GM19025 (cell line): ENCODE measurements around the gene FLNC.

Experiments
- ATAC-seq: cut with Tn5 transposase; IDR thresholded peaks from one replicate; pipeline ENCODE4 v1.9.1; 2021; ENCODE audit warnings: mild to moderate bottlenecking, low read depth, moderate library complexity; ENCODE audit not compliant: unreplicated experiment

FLNC gene

DNA sequence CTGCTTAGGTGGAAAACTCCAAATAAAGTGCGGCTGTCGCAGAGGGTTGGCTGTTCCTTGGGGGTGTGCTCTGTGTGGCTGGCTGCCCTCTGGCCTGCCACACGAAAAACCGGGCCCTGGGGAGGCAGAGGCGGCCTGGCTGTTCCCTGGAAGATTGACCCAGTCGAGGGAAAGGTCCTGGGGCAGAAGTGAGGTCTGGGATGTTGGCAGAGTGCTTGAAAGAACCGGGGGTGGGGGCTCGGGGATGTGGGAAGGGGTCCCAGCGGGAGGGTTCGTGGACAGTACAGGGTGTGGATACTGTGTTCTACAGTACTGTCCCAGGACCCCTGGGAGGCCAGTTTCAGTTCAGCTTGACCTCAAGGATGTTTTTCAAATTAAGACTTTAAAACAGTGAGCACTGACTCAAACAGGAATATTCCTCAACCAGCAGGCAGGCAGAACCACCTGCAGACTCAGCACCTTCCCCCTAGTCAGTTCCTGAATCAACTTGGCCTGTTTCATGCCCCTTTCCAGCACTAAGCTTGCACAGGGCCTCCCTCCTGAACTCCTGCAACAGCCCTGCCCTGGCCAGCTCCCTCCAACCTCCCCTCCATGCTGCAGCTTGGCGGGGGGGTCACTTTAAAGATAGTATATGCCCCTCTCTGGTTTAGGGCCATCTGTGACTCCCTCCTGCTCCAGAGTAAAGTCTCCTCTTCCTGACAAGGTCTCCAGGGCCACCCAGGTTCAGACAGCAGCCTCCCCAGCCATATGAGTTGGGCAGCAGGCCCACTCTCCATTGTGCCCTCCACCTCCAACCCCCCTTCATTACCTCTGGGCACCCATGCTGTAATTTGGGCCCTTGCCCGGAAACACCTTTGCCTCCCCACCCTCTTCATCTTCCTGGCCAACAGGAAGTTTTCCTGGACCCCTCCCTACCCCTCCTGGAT lies 29.3 kb downstream of the FLNC start:
- no peak for ATAC-seq

DNA sequence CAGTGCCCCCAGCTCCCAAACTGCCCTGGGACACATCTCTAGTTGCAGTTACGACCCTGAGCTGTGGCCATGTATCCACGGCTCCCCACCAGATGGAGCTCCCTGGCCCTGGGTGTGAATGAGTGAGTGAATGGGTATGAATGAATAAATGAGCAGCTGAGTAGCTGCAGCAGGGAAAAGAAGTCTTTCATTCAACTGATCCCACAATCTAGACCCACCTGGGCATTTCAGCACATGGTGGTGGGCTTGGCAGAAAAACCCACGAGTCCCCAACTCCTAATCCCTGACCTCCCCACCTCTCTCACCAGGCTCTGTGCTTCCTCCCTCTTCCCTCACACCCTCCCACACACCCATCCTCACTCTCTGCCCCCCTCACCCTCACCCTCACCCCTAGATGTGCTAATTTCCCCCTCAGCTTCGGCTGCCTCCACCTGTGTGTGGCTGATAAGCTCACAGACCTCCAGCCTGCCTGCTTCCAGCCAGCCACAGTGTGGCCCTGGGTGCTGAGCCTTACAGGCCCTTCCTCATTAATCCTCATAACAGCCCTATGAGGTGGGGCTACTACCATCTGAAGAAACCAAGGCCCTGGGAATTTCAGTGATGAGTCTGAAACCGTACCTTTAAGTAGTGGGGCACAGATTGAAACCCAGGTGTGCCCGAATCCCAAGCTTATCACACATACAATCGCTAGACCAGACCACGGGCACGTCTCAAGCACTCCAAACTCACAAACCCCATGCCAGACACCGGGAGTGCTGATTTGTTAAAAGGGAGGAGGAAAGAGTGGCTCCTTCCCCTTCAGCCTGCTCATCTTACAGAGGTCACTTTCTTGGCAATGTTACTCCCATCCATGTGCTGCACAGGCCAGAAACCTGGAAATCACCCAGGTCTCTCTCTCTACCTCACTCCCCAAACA lies 30.2 kb downstream of the FLNC start:
- no peak for ATAC-seq

DNA sequence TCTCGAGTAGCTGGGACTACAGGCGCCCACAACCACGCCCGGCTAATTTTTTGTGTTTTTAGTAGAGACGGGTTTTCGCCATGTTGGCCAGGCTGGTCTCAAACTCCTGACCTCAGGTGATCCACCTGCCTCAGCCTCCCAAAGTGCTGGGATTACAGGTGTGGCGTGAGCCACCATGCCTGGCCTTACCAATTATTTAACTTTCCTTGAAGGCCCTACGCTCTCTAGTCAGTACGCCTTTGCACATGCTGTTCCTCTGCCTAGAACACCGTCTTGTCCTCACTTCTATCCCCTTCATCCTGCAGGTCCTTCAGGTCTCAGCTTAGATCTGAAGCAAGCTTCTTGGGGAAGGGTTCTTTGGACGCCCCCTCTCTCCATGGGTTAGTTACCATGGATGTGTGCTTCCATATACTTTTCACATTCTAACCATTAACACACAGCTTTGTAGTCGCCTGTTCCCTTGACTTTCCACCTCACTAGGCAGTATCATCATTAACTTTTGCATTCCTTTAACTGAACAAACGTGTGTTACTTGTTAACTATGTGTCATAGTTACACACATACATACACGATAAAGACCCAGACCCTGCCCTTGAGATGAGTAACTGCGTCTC lies 31.9 kb downstream of the FLNC start:
- ATAC-seq, result no peak

DNA sequence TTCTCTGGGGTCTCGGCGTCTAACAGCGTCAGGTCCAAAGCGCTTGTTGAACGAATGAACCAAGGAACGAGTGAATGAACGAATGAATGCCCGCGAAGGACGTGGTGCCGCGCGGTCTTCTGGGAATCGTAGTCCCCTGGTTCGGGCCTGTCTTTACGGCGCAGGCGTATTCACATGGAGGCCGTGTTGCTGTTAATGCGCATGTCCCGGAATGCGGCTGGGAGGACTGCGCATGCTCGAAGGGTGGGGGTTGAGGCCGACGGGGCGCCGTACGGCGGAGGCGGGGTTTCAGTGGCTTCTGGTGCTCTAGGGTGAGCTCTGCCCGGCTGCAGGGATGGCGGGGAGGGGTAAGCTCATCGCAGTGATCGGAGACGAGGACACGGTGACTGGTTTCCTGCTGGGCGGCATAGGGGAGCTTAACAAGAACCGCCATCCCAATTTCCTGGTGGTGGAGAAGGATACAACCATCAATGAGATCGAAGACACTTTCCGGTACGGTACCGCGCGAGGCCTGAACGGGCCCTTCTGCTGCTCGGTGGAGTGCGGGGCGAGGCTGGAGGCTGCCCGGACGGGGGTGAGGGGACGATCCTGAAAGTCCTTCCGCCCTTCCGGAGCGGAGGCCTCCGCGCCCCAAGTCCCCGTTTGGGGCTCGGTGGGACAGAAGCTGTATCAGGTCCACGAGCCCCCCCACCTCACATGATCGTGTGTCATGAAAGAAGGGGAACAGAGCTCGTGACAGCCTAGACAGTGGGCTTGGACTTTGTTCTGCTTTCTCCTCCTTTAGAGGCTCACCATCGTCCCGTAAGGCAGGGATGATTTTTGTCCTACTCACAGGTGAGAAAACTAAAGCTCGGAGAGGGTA lies 32.6 kb downstream of the FLNC start, which contains the start of gene ATP6V1F:
Gene ATP6V1F (plus strand): TSS at position 286 of the 862 bp plus-strand sequence. CDS start 49 bp downstream, at position 335.
- peak; percentile 90 for ATAC-seq

DNA sequence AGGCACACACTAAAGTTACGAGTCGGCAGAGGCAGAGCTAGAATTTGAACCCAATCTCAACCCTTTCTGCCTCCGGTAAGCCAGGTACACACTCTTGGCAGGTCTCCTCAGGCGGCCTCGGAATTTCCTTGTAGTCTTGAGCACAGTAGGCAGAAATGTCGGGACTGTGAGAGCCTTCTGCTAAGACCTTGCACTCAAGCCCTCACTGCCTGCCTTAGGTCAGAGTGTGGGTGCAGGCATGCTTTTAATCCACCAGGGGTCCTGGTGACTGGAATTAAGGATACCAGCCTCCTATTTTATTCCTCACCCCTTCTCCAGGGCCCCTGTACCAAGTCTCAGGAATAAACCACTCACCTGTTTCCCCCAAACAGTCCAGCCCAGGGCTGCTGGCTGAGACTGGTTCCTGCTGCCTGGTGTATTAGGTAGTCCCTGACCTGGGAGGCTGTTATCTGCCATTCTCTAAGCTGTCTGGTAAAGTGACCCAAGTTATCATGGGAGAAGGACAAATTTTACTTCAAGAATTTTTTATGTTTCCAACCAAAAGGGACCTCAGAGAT lies 33.3 kb downstream of the FLNC start:
- ATAC-seq, result no peak

DNA sequence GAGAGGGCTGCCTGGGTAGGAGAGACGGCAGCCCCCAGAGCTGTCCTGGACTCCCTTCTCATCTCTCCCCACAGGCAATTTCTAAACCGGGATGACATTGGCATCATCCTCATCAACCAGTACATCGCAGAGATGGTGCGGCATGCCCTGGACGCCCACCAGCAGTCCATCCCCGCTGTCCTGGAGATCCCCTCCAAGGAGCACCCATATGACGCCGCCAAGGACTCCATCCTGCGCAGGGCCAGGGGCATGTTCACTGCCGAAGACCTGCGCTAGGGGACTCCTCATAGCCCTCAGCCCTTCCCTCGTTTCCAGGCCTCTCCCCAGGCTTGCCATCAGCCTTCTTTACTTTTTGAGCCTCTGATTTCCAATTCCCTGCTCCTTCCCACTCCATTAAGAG lies 35.1 kb downstream of the FLNC start:
- no peak for ATAC-seq

DNA sequence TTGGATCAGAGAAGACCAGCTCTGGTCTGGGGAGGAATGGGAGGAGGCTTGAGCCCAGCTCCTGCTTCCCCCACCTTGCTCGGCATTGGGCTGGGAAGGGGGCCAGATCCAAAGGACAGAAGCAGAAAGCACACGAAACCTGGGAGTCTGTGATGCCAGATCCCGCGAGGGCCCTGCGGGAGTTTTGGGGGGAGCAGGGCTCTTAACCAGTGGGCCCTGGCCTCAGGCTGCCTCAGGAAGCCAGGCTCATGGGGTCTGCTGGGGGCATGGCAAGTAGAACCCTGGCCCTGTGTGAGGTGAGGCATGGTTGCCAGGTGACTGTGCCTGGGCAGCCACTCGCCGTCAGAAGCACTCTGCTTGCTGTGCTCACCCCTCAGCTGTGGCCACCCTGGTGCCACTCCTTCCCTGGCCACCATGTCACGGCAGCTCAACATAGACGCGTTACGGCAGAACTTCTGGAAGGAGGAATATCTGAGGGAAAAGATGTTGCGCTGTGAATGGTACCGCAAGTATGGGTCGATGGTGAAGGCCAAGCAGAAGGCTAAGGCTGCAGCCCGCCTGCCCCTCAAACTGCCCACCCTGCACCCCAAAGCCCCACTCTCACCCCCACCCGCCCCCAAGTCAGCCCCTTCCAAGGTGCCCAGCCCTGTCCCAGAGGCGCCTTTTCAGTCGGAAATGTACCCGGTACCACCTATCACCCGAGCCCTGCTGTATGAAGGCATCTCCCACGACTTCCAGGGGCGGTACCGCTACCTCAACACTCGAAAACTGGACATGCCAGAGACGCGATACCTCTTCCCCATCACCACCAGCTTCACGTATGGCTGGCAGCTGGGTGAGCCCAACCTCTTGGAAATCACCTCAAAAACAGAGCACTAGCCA lies 36.0 kb downstream of the FLNC start:
- ATAC-seq, result no peak

DNA sequence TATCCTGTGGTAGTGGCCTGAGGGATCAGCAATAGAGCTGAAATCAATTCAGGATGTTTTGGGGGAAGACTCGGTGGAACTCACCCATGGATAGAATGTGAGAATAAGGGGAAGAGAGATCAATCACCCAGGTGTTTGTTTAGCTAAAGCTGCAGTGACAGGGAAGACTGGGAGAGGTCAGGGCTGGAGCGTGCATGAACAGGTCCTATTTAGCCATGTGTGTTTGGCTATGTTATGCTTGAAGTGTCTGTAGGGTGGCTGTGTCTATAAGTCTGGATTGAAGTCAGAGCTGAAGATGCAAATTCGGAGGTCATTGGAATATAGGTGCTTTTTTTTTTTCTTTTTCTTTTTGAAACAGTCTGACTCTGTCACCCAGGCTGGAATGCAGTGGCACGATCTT lies 37.0 kb downstream of the FLNC start:
- ATAC-seq, result no peak

DNA sequence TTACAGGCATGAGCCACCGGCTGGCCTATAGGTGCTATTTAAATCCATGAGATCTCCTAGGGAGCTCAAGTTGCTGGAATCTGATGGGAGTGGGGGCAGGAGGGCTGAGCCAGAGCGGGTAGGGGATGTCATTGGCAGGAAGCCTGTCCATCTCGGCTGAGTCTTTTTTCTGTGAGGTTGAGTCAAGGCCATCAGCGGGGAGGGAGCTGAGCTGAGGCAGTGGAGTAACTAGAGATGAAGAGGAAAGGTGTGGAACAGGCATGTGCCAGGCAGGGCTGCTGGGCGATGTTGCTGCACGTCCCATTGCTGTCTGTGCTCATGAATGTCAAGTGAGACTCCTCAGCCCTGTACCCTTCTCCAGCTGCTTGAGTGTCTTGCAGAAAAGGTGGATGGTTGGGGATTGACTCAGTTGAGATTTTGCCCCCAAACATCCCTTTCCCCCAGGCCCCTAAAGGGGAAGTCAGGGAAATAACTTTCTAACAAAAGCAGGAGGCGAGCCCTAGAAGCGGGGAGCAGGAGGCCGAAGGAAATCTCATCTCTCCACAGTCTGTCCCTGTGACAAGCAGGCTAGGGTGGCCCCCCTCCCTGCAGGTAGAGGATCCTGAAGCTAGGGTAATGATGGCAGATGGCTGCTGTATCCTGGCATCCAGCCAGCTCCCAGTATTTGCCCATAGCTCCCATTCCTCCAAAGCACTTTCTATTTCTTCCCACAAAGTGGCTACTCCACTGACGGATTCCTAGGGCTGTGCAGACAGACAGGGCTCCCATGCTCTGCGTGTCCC lies 37.8 kb downstream of the FLNC start:
- ATAC-seq, result no peak

DNA sequence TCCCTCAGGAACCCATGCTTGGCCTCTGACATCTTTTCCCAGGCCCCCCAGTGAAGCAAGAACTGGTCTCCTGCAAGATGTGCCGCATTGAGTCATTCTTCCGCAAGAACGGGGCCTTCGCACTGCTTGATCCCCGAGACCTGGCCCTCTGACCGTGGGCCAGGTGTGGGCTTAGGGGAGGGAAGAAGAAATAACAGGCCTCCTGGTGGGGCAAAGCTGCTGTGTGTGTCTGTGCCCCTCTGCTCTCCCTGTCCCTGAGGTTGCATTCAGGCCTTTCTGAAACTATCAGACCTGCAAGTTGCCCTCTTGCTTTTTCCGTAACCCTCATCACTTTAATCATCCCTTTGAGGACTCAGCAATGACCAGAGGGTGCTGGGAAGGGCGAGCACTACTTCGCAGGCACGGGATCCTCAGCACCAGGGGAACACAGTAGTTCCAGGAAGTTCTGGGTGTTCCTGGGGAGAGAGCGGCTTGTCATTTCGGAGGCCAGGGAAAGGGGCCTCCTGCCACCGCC lies 38.5 kb downstream of the FLNC start:
- no peak for ATAC-seq

DNA sequence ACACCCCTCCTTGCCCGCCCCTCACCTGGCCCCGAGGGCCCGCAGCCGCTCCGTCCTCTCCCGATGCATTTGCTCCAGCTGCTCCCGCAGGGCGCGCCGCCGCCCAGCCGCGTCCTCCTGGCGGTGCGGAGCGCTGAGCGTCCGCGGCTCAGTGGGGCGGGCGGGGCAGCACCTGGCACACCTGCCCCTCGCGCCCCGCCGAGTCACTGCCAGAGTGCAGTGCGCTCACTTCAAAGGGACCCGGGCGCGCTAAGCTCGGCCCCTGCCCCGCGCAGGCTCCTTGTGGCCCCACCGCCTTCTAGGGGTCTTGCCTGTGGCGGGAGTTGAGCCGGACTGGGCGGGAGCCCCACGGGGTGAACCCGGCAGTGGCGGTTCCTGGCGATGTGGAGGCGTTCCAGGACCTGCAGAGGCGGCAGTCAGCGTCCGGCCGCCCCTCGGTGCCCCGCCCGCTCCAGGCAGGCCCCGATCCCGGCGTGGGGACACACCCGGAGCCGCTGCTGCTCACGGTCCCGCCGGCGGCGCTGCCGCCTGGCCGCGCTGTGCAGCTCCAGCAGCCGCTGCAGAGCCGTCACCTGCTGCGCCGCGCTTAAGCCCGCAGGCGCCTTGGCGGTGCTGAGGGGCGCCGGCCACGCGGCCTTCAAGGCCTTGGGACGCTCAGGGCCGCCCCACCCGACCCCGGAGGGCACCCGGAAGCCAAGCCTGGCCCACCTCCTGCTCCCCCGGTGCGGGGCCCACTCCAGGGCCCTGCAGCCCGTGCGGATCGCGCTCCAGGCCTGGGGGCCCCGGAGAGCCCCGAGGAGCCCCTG lies 39.1 kb downstream of the FLNC start:
- ATAC-seq, result peak; percentile 64

DNA sequence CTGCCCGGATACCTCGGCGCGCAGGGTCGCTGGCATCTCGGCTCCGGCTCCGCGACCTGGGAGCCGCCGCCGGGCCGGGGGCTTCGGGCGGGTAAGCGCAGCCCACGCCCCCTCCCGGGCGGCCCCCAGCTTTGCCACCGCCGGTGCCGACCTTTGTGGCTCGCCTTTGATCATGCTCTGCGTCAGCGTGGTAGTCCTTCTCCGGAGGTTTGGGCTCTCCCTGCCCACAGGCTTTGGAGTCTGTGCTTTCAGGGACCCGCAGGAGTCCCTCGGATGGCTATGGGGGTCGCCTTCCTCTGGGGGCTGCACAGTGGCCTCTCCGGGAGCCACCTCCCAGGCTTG lies 39.7 kb downstream of the FLNC start:
- no peak for ATAC-seq

DNA sequence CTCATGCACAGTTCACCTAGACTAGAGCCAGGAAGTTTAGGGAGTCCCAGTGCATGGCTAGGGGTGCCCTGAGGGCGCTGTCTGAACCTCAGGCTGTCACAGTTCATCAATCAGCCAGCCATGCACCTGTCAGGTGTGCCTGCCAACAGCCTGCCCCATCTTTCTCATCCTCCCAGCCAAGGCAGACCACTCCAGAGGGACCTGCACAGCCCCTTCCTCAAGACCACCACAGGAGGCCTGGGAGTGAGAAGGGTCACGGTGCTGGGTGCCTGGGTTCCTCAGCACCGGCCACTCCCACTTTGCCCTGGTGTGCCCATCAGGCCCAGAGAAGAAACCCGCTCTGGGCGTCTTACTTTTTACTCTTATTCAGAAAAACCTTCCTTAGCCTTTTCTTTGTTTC lies 40.8 kb downstream of the FLNC start:
- ATAC-seq, result no peak

DNA sequence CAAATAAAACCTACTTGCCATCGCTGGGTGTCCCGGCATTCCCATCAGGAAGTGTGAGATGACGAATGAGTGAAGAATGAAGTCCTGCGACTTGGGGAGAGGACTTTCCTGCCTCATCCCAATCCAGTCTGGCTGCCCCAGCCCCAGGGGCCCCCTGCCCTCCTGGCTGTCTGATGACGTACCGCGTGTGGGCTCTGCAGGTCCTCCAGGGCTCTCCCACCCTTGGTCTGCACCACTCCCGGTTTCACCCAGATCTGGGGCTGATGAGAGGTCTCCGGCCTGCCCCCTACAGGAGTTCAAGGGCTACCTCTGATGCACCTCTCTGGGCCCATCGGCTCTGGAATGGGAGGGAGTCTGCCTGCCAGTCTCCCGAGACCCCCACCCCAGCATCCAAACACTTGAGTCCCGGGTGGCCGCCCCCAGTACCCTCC lies 42.2 kb downstream of the FLNC start:
- no peak for ATAC-seq

DNA sequence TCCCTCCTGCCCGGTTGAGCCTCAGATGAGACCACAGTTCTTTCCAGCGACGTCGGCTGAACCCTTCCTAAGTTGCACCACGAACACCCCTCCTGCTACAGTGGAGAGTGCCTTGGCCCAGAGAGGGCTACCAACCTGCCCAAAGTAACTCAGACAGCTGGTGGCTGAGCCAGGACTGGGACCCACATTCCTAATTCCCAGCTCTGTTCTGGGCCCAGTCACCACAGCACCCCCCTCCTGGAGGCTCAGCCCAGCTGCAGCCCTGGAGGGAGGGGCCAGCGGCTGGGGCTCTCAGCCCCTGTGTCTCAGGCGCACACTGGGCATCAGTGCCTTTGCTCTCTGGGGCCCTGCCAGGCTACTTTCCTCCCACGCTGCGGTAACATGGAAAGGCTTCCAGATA lies 43.0 kb downstream of the FLNC start:
- no peak for ATAC-seq

DNA sequence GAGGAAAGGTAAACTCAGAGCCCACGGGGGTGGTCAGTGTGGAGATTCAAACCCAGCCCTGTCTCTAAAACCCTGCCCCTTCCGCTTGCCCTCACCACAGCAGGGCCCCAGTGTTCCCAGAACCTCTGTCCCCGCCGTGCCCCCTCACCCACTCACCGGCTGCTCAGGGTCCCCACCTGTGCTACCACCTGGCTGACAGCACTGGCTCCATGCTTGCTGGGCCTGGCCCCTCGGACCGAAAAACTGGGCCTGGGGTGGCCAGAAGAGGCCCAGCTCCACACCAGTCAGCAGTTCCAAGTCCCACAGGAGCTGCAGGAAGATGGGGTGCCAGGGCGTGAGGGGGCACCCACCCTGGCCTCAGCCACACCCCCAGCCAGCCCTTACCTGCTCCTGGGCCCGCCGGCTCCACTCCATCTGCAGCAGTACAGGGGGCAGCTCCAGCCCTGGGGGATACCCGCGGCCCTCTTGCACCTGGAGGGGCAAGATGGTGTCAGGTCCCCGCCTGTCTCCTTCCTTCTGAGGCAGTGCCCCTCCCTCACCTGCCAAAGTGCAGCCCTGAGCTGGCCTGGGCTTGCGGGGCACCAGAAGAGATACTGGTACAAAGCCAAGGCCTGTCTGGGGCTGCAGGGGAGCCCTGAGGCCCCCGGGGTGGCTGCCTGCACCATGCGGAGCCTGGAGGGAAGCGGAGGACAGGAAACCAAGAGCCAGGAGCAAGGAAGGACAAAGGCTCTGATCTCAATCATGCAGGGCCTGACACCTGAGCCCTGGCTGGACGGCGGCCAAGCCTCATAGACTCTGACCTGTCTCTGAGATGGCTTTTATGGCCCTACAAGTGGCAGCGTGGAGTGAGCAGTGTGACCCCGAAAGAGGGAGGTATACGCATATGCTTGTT lies 44.2 kb downstream of the FLNC start:
- ATAC-seq, result no peak
